ENCODE measurements around the gene CTSK. TPM values are rescaled to one million over a fixed set of nuclear protein-coding genes. Genes with fewer than 3 reads are reported as not detected.
"Not testable (repeated sequence)": the region's sequence is repeated elsewhere in the genome, so short reads cannot be mapped to it uniquely, and the experiment has no call there.

The CTSK gene
- total RNA-seq (10 to 100 TPM in 1 of 4 donors, 1 to 10 TPM in 3; 2.8 to 16.9 (median 5.7) TPM), polyA plus RNA-seq (1 to 10 TPM; 2.9 to 4.5 (median 3.4) TPM)
- long read RNA-seq, donor 1, partial matches to known transcripts: 0 of 2 reads
- long read RNA-seq, donor 1, other reads (novel, unspliced or antisense): 0 of 2 reads
- long read RNA-seq, donor 2, partial matches to known transcripts: 1 of 2 reads
- long read RNA-seq, donor 2, other reads (novel, unspliced or antisense): 0 of 2 reads

DNA sequence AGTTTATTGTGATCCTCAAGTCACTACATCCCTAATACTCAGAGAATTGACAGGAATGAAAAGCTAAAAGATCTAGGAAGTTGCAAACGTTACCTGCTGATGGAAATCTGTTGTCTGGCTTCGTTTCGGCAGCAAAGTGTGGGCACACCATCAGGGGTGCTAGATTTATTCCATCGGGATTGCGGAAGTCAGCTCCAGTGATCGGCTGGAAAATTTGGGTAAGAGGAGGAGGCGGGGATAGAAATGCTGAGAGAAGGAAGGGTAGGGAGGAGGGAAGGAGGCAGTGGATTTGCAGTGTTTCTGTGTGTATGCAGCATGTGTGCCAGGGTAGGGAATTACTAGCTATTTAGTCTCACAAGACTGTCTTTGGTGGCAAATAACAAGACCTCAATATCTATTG lies at the start of gene CTSK:
Gene CTSK, minus strand, starts transcription at position 140 of the 400 bp plus-strand sequence. CDS start 1,455 bp downstream, outside the sequence.
- Histone ChIP-seq H3K27me3 (ENCODE audit: insufficient read depth in 3 of 3, low read length in 2 of 3) (no peaks in the 10 kb centered on the region), H3K4me1 (no peaks in the 10 kb centered on the region), H3K36me3 (ENCODE audit: insufficient read depth in 1 of 2, low read depth in 1 of 2) (peaks cover 3 to 47% of the 10 kb centered on the region in 2 donors), H3K4me3 (peak within 1 kb of the TSS; percentile 39), H3K9me3 (no peaks in the 10 kb centered on the region), H3K27ac (no peak within 1 kb of the TSS)
- WGBS, 3 donors: 34 to 43% (median 39%) methylated on average over 7 of the region's 7 CpGs
- ATAC-seq: peak in 2 of 4 donors; percentile 26 to 42
- TF ChIP-seq CTCF (IDR thresholded peaks at IDR 0.05): no peak
- intact Hi-C loops (cut with DNase I): loop anchor here in 1 of 2 donors (10.0 kb wide), 1 partner anchor 47 kb away; no protein-coding TSS in a partner anchor
- DNase-seq: no peak

DNA sequence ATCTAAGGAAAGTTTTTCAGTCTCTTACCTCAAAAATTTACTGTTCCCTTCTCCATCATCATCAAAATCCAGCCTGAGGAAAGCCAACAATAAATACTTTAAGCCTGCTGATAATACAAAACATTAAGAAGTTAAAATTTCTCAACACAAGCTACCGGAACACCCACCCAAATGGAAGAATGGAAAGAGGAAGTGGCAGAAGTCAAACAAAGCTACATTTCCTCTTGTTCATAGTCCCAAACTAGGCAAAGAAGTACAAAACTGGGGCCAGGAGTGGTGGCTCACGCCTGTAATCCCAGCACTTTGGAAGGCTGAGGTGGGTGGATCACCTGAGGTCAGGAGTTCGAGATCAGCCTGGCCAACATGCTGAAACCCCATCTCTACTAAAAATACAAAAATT lies 44.7 kb upstream of the CTSK start:
- H3K4me1 ChIP-seq; DNase-seq; H3K27ac ChIP-seq; H3K9me3 ChIP-seq; ATAC-seq; H3K4me3 ChIP-seq; H3K27me3 ChIP-seq (ENCODE audit: insufficient read depth in 3 of 3, low read length in 2 of 3): not testable (repeated sequence)
- peaks cover 4 to 73% of the 10 kb centered on the region in 2 donors for H3K36me3 ChIP-seq (ENCODE audit: insufficient read depth in 1 of 2, low read depth in 1 of 2)
- 87 to 99% (median 92%) methylated on average over 3 of the region's 3 CpGs for WGBS, 3 donors
- intact Hi-C loops (cut with DNase I): loop anchor here in 1 of 2 donors (10.0 kb wide), 1 partner anchor 48 kb away; the partner anchor contains the start of gene CTSK

GRCh38 chr1:150850801-150851362 lies 42.8 kb upstream of the CTSK start:
- H3K4me3 ChIP-seq; H3K27ac ChIP-seq; DNase-seq; ATAC-seq; H3K9me3 ChIP-seq; H3K27me3 ChIP-seq (ENCODE audit: insufficient read depth in 3 of 3, low read length in 2 of 3); H3K4me1 ChIP-seq: not testable (repeated sequence)
- peaks cover 4 to 59% of the 10 kb centered on the region in 2 donors for H3K36me3 ChIP-seq (ENCODE audit: insufficient read depth in 1 of 2, low read depth in 1 of 2)
- intact Hi-C loops (cut with DNase I): loop anchor here in 1 of 2 donors (10.0 kb wide), 1 partner anchor 46 kb away; the partner anchor contains the start of gene CTSK
- WGBS, 3 donors: 97 to 99% (median 97%) methylated on average over 38 to 46 of the region's 49 CpGs

DNA sequence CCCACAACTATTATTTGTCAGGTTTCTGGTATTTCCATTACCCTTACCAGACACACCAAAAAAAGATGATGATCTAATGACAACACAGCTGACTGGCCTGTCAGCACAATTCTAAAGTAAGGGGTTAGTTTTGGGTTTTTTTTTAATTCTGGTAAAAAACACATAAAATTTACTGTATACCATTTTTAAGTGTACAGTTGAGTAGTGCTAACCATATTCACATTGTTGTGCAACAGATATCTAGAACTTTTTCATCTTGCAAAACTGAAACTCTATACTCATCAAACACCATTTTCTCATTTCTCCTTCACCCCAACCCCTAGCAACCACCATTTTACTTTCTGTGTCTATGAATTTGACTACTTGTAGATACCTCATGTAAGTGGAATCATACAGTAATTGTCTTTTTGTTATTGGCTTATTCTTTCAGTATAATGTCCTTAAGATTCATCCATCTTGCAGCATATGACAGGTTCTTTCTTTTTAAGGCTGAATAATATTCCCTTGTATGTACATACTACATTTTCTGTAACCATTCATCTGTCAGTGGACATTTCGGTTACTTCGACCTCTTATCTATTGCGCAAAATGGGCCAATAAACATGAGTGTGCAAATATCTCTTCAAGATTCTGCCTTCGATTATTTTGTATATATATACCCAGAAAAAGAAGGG lies 38.5 kb upstream of the CTSK start:
- DNase-seq (no peak), ATAC-seq (peak in 1 of 4 donors; percentile 42)
- Histone ChIP-seq H3K27me3 (ENCODE audit: insufficient read depth in 3 of 3, low read length in 2 of 3) (no peaks in the 10 kb centered on the region), H3K4me1 (peaks cover 15% of the 10 kb centered on the region), H3K9me3 (no peaks in the 10 kb centered on the region), H3K4me3 (no peak overlapping the region), H3K36me3 (ENCODE audit: insufficient read depth in 1 of 2, low read depth in 1 of 2) (peaks cover 4 to 39% of the 10 kb centered on the region in 2 donors), H3K27ac (no peak overlapping the region)
- intact Hi-C loops (cut with DNase I): loop anchor here in 1 of 2 donors (5.0 kb wide), 1 partner anchor 76 kb away; no protein-coding TSS in a partner anchor
- WGBS, 3 donors: 97 to 98% (median 98%) methylated on average over 4 of the region's 4 CpGs
- no peak for TF ChIP-seq CTCF (IDR thresholded peaks at IDR 0.05)

DNA sequence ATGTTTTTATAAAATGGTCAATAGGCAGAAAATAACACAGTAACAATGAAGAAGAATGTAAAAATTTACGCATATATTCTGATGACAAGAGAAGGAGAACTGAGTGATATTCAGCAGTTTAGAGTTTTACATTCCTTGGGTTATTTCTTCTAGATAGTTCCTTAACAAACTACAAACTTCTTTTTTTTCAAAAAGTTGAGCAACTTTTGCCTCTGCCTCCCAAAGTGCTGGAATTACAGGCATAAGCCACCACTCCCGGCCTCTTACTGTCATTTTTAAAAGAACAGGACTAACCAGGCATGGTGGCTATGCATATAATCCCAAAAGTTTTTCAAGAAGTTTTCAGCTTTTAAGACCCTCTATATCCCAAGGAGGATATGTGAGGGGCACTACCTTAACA lies 35.4 kb upstream of the CTSK start:
- Histone ChIP-seq H3K4me1 (peaks cover 16% of the 10 kb centered on the region), H3K27ac (no peak overlapping the region), H3K9me3 (no peaks in the 10 kb centered on the region), H3K27me3 (ENCODE audit: insufficient read depth in 3 of 3, low read length in 2 of 3) (no peaks in the 10 kb centered on the region), H3K4me3 (no peak overlapping the region), H3K36me3 (ENCODE audit: insufficient read depth in 1 of 2, low read depth in 1 of 2) (peaks cover 2 to 48% of the 10 kb centered on the region in 2 donors)
- TF ChIP-seq CTCF (IDR thresholded peaks at IDR 0.05): no peak
- DNase-seq (no peak), ATAC-seq (no peak)
- intact Hi-C loops (cut with DNase I): no loop called here
- WGBS, 3 donors: 89 to 96% (median 96%) methylated on average over 2 of the region's 2 CpGs

Measured in psoas muscle (tissue), 8 donors.